Measurements from ENCODE around the gene SLC22A31. TPM values are rescaled to one million over a fixed set of nuclear protein-coding genes. Genes with fewer than 3 reads are reported as not detected.
"Not testable (repeated sequence)": the region's sequence is repeated elsewhere in the genome, so short reads cannot be mapped to it uniquely, and the experiment has no call there.

The SLC22A31 gene
- total RNA-seq, 1 experiment from 2014 or later, result not detected

GRCh38 chr16:89192956-89193575 is 7.3 kb downstream of the SLC22A31 start:
- H3K4me1 Mint-ChIP-seq (ENCODE audit: insufficient read depth, unreplicated experiment), result no peaks in the 10 kb centered on the region
- intact Hi-C loops (cut with micrococcal nuclease), result no loop called here
- no peaks in the 10 kb centered on the region for H3K9me3 Mint-ChIP-seq (ENCODE audit: unreplicated experiment)
- no peaks in the 10 kb centered on the region for H3K27me3 Mint-ChIP-seq (ENCODE audit: insufficient read depth, unreplicated experiment)
- no TSS peak for BruUV-seq (replicated peaks)
- TF ChIP-seq CTCF (IDR thresholded peaks at IDR 0.05; ENCODE audit: unreplicated experiment), result no peak
- no peak overlapping the region for H3K27ac Mint-ChIP-seq (ENCODE audit: low read depth, unreplicated experiment)
- H3K4me3 Mint-ChIP-seq (ENCODE audit: unreplicated experiment), result no peak overlapping the region
- ChIA-PET CTCF (no interaction called here), POLR2A (no interaction called here)
- peaks cover 3% of the 10 kb centered on the region for H3K36me3 Mint-ChIP-seq (ENCODE audit: insufficient read depth, unreplicated experiment)
- DNase-seq (ENCODE audit: unreplicated experiment), result no peak

- H3K36me3 Mint-ChIP-seq (ENCODE audit: insufficient read depth, unreplicated experiment); H3K27ac Mint-ChIP-seq (ENCODE audit: low read depth, unreplicated experiment); H3K9me3 Mint-ChIP-seq (ENCODE audit: unreplicated experiment); intact Hi-C loops (cut with micrococcal nuclease); H3K27me3 Mint-ChIP-seq (ENCODE audit: insufficient read depth, unreplicated experiment); H3K4me3 Mint-ChIP-seq (ENCODE audit: unreplicated experiment); BruUV-seq (replicated peaks); CTCF ChIA-PET; H3K4me1 Mint-ChIP-seq (ENCODE audit: insufficient read depth, unreplicated experiment); POLR2A ChIA-PET: not testable (repeated sequence)
- DNase-seq (ENCODE audit: unreplicated experiment), result peak; percentile 66
Observed at GRCh38 chr16:89192186-89192955, 8.0 kb downstream of the SLC22A31 start.

- BruUV-seq (replicated peaks), result no TSS peak
- no peak for DNase-seq (ENCODE audit: unreplicated experiment)
- CTCF ChIA-PET, result no interaction called here
- Mint-ChIP-seq H3K27me3 (ENCODE audit: insufficient read depth, unreplicated experiment) (no peaks in the 10 kb centered on the region), H3K36me3 (ENCODE audit: insufficient read depth, unreplicated experiment) (no peaks in the 10 kb centered on the region), H3K9me3 (ENCODE audit: unreplicated experiment) (no peaks in the 10 kb centered on the region), H3K27ac (ENCODE audit: low read depth, unreplicated experiment) (no peak overlapping the region), H3K4me3 (ENCODE audit: unreplicated experiment) (no peak overlapping the region), H3K4me1 (ENCODE audit: insufficient read depth, unreplicated experiment) (no peaks in the 10 kb centered on the region)
- TF ChIP-seq CTCF (IDR thresholded peaks at IDR 0.05; ENCODE audit: unreplicated experiment), result no peak
- POLR2A ChIA-PET, result no interaction called here
- intact Hi-C loops (cut with micrococcal nuclease), result no loop called here
Observed at GRCh38 chr16:89191901-89192185, 8.5 kb downstream of the SLC22A31 start.

GRCh38 chr16:89191033-89191900 is 9.1 kb downstream of the SLC22A31 start:
- BruUV-seq (replicated peaks), result no TSS peak
- H3K27ac Mint-ChIP-seq (ENCODE audit: low read depth, unreplicated experiment), result no peak overlapping the region
- CTCF ChIA-PET, result interaction anchor here (0.6 kb wide), 1 partner anchor 10 kb away, joined by 3 read pairs; no protein-coding TSS in a partner anchor
- TF ChIP-seq CTCF (IDR thresholded peaks at IDR 0.05; ENCODE audit: unreplicated experiment), result no peak
- no peaks in the 10 kb centered on the region for H3K36me3 Mint-ChIP-seq (ENCODE audit: insufficient read depth, unreplicated experiment)
- intact Hi-C loops (cut with micrococcal nuclease), result no loop called here
- POLR2A ChIA-PET, result no interaction called here
- H3K4me1 Mint-ChIP-seq (ENCODE audit: insufficient read depth, unreplicated experiment), result no peaks in the 10 kb centered on the region
- no peaks in the 10 kb centered on the region for H3K27me3 Mint-ChIP-seq (ENCODE audit: insufficient read depth, unreplicated experiment)
- DNase-seq (ENCODE audit: unreplicated experiment), result no peak
- H3K9me3 Mint-ChIP-seq (ENCODE audit: unreplicated experiment), result no peaks in the 10 kb centered on the region
- H3K4me3 Mint-ChIP-seq (ENCODE audit: unreplicated experiment), result no peak overlapping the region
